DMS 273 treated with DMSO at 0.1 percent for 48 hours (cell line): ENCODE measurements around the gene CDCP1.
"Not testable (repeated sequence)": the region's sequence is repeated elsewhere in the genome, so short reads cannot be mapped to it uniquely, and the experiment has no call there.

ENCODE experiments used
- DNase-seq: peaks from one replicate; lab custom pipeline; 2025; lab: John Stamatoyannopoulos, UW

Gene CDCP1

GRCh38 chr3:45084361-45084760, 61.8 kb downstream of the CDCP1 start:
- no peak for DNase-seq

GRCh38 chr3:45083023-45083422, 63.2 kb downstream of the CDCP1 start:
- DNase-seq: no peak

GRCh38 chr3:45082142-45082538, 64.0 kb downstream of the CDCP1 start:
- peak; percentile 12 for DNase-seq

- DNase-seq: no peak
Measured at GRCh38 chr3:45081506-45082141, 64.6 kb downstream of the CDCP1 start.

- DNase-seq: no peak
Measured at GRCh38 chr3:45080824-45081223, 65.4 kb downstream of the CDCP1 start.

GRCh38 chr3:45079715-45080114, 66.5 kb downstream of the CDCP1 start:
- no peak for DNase-seq

GRCh38 chr3:45078910-45079522, 67.2 kb downstream of the CDCP1 start:
- no peak for DNase-seq

GRCh38 chr3:45078256-45078655, 67.9 kb downstream of the CDCP1 start:
- not testable (repeated sequence) for DNase-seq

GRCh38 chr3:45075821-45076625, 70.2 kb downstream of the CDCP1 start:
- DNase-seq: no peak

GRCh38 chr3:45071075-45071474, 75.1 kb downstream of the CDCP1 start:
- DNase-seq: no peak

- no peak for DNase-seq
Measured at GRCh38 chr3:45067941-45068340, 78.2 kb downstream of the CDCP1 start.

- DNase-seq: no peak
Measured at GRCh38 chr3:45067486-45067885, 78.7 kb downstream of the CDCP1 start.

- DNase-seq: no peak
Measured at GRCh38 chr3:45066109-45066801, 79.9 kb downstream of the CDCP1 start.

- no peak for DNase-seq
Measured at GRCh38 chr3:45065373-45065720, 80.8 kb downstream of the CDCP1 start.

- DNase-seq: no peak
Measured at GRCh38 chr3:45064512-45065372, 81.4 kb downstream of the CDCP1 start.

GRCh38 chr3:45062697-45063070, 83.5 kb downstream of the CDCP1 start:
- DNase-seq: no peak

- DNase-seq: no peak
Measured at GRCh38 chr3:45060165-45060892, 85.8 kb downstream of the CDCP1 start.

- DNase-seq: no peak
Measured at GRCh38 chr3:45059132-45059531, 87.0 kb downstream of the CDCP1 start.

GRCh38 chr3:45057557-45057956, 88.6 kb downstream of the CDCP1 start:
- DNase-seq: no peak

- DNase-seq: no peak
Measured at GRCh38 chr3:45056608-45057301, 89.4 kb downstream of the CDCP1 start.
